Stimulated activated CD4-positive, alpha-beta T cell treated with anti-CD3 and anti-CD28 coated beads, Interleukin-1b, Interleukin-23, amount 100 ng/mL, for 4 hours (primary cell): Measurements from ENCODE around the gene ALDH1A2.
"Not testable (repeated sequence)": the region's sequence is repeated elsewhere in the genome, so short reads cannot be mapped to it uniquely, and the experiment has no call there.

Source experiments
- DNase-seq, 2 donors: peaks; one replicate each; pipeline ENCODE4 v3.0.0-alpha.2; 2020; ENCODE audit warnings: low read depth in 2 of 2

ALDH1A2 gene

DNA sequence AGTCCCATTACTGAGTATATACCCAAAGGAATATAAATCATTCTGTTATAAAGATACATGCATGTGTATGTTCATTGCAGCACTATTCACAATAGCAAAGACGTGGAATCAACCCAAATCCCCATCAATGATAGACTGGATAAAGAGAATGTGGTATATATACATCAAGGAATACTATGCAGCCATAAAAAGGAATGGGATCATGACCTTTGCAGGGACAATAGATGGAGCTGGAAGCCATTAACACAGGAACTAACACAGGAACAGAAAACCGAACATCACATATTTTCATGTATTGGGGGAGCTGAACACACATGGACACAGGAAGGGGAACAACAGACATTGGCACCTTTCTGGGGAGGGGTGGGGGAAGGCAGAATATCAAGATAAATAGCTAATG lies 65.8 kb downstream of the ALDH1A2 start:
- not testable (repeated sequence) for DNase-seq

DNA sequence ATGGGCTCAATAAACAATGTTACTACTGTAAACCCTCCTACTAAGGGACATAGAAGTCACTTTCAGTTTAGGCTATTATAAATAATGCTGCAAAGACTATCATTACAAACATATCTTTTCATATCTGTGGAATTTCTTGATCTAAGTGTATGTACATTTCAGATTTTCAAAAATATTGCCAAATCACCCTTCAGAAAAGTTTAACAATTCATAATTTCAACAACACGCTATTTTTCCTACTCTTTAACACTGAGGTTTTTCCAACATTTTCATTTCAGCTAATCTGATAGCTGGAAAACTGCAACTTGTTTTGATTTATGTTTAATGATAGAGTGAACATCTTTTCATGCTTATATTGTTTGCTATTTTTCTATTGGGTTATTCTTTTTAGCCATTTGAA lies 69.0 kb downstream of the ALDH1A2 start:
- DNase-seq, result no peak

DNA sequence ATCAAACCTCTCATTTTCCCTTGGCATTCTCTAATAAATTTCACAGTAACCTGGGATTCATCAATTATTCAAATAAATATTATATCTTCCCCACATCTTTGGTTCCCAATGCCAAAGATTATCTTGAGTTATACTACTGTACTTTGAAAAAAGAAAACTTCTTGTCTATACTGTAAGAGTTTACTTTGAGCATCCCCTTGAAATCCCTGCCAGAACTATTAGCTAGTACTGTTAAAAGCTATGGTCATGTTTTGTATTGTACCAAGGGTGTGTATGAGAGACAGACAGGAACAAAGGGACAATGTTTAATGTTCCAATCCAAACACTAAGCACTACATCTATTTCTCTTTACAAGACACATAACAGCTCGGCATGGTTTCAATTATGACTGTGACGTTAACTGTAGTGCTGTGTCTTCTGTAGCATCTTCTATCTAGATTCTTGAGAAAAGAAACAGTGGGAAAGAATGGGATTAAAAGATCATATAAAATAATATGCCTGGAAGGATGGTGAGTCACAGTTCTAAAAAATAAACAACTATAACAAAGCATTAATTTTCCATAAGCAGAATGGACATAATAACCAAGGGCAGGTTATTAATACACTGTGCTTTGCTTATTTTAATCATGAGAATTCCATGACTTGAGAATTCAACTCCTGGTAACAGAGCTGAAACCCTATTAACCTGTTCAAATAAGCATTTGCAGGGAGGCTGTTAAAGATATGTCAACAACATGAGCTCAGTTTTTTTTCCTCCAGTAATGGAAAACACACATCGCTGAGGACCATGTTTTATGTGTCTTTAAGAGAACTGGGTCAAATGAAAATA lies 71.1 kb downstream of the ALDH1A2 start:
- DNase-seq, result no peak

DNA sequence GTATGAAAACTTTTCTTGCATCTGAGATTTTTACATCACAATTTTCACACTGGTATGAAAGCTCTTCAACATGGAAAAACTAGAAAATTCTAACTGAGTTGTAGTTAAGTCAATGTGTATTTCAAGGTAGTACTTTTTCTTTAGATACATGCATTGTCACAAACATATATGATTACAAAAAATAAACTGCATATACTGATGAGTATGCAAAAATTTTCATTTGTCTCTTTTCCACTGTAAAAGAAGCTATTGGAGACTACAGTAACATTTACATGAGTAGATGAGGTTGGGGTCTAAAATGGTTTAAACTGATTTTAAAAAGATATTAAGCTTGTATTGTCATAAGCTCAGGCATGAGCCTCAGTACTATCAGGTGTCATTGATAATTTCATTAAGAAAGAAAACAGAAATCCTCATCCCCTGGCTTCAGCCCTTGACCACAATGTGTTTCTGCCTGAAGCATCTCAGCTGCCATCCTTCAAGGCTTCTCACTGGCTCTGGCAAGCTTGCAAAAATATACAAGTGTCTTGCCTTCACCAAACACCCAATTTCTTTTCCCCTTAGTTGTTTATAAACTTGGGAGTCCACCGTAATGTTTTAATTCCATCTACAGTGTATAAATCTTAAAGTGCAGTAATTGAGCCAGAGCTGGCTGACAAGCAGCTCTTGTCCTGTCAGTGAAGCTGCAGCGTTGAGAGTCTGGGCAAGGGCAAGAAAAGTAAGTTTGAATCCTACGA lies 71.9 kb downstream of the ALDH1A2 start:
- DNase-seq, result no peak

DNA sequence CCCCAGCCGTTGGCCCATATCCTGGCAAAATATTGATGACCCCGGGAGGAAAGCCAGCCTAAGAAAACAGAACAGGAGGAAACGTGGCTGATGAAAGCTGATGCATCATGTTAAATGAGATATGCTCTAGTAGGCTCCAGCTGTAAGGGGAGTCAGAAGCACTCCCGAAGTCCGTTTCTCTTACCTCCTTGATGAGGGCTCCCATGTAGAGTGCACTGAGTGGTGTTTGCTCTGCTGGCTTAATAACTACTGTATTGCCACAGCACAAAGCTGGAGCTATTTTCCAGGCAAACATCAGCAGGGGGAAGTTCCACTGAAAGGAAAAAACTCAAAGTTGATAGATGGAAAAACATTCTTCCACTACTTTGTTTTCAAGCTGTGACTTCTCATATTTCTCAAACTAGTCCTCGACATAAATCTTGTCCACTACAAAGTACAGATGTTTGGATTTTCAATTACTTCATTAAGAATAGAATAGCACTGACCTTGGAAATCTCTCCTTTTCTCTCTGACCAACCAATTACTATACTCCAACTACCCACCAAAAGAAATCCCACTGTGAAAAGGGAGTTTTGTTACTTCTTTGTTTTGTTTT lies 72.7 kb downstream of the ALDH1A2 start:
- DNase-seq, result no peak

DNA sequence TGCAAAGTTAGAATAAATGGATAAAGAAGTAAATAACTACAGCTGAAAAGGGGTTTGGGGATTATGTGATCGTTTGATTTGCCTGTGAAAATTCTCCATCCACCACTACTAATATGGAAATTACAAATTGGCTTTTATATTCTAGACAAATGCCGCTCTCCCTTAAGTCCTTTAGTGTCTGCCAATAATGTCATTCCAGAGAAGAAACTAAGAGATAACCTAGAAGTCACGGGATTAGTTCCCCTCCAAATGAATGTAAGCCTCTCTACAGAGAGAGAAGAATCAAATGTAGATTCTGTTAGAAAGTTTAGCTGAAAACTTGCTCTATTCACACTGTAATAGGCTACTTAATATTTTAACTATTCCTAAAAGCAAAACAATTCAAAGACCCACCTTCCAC lies 92.0 kb downstream of the ALDH1A2 start:
- DNase-seq, result no peak

DNA sequence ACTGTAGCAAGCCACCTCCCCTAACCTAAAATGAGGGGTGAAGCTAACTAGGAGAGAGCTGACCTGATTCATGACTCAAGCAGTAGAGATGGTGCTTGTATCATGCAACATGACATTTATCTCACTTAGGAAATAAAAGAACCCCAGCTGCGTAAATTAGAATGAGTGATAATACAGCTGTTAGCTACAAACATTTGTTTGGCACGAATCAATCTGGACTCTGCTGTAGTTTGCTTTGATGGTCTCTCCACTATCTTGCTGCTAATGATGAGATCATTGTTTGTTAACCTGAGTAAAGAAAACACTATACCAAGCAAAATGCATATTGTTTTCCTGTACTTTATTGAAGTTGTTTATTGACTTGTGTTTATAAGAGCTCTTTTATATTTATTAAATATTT lies 92.6 kb downstream of the ALDH1A2 start:
- DNase-seq, result no peak

DNA sequence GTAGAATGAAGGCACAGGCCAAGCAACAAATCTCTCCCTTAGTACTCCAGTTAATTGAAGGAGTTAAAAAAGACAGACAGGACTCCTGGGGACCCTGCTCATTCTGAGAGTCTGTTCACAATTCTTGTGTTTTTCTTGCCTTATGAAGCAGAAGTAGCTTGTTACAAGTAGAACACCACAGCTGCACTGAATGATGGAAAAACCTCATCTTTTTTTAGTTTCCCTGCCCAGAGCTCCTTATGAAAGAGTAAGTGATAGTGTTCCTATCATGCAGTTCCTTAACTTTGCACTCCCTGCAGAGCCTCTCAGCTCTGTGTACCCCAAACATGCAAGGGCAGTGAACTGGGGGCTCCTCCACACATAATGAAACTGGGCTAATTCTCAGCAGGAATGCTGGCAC lies 95.5 kb downstream of the ALDH1A2 start:
- no peak for DNase-seq

DNA sequence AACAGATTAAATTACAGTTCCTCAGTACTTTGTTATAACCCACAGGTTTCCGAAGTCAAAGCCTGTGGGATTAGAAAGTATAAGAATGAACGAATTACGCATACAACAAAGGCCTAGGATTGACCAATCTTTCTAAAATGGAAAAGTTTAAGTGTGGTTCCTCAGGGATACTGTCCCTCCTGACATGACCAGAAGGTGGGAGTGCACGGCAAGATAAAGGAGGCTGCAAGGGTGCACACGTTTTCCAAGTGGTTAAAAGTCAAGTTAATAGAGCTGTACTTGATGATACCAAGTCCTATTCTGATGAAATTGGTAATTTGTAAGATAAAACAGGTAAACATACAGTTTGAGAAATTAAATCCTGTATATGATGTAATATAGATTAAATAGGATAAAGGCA lies 96.2 kb downstream of the ALDH1A2 start:
- DNase-seq, result no peak

DNA sequence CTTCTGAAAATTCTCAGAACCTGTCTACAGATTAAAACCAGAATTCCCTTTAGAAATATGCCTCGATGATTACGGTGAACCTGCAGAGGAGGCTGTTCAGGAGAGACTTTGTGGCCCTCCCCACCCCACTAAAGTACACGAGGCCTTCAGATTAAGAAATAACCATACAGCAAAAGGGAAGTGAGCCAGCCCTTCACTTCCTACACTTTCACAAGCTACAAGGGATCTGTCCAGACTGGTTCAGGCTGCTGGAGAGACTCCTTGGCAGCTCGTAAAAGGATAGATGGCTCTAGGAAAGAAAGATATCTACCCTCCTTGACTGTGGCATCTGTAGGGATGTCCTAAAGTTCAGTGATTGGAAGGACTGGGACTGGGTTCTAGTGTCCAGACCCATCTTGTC lies 102.6 kb downstream of the ALDH1A2 start:
- no peak for DNase-seq

DNA sequence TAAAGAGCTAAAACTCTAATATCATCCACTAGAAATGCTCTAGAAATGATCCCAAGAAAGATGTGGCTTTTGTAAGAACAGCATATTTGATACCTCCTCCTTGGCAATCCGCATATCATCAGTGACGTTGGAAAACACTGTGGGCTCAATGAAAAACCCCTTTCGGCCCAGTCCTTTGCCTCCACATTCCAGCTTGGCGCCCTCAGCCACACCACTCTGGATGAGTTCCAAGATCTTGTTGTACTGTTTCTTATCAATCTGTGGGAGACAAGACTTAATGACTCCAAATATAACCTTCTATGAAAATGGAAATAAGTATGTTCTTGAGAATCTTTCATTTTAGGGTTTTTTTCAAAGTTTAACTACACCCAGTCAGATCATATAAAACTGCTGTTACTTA lies 103.6 kb downstream of the ALDH1A2 start:
- DNase-seq, result no peak

DNA sequence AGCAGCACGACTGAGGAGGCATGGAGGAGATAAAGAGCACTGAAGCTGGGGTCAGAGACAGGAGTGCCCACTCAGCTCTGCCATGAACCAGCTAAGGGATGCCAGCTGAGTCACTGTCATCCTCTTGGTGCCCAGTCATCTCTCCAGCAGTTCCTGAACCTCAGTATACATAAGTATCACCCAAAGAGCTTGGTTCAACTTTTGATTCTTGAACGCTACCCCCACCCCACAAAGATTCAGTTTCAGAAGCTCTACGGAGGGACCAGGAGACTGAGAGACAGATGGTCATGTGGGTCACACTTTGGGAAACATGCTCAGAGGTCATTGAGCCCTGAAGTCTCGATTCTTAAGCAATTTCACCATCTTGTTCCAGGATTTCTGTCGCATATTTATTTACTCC lies 108.4 kb downstream of the ALDH1A2 start:
- DNase-seq, result no peak

DNA sequence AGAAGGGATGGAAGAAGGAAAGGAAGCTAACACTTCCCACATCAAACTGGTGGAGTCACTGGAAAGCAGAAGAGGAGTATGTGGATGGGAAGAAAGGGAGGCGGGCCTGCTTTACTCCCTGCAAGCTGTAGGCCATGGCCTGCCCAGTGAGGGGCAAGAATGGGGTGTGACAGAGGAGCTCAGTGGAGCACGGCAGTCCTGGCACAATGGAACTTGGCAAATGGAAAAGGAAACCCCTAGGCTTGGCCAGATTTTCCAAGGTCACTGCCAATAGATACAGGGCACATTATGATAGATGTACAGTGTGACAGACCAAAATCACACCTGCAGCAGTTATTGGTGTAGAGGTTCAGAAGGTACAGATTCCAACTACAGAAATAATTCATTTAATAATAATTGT lies 111.6 kb downstream of the ALDH1A2 start:
- no peak for DNase-seq

DNA sequence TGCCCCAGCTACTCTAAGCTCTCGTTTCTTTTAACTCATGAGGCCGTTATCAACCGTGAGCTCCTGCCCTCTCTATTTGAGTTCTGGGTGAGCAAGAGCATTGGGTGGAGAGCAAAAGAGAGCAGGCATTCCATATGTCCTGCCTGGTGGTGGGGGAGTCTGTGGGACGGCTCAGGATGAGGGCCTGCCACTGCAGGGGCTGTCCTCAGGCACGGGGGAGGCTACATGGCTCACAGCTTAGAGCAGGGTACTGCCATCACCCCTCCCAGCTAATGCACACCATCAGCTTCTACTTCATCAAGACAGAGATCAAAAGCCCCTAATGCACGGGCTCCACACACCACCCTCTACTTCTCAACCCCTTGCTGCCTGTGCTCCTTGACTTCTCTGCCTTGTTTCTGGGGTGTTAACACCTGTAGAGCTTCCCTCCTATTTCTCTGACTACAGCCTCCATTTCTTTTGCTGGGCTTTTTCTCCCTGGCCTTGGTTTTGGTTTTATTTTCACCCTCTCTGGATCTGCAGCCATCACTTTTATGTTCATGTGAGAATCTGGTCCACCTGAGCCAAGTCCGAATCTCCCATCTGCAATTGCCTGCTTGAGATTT lies 114.1 kb downstream of the ALDH1A2 start:
- no peak for DNase-seq

DNA sequence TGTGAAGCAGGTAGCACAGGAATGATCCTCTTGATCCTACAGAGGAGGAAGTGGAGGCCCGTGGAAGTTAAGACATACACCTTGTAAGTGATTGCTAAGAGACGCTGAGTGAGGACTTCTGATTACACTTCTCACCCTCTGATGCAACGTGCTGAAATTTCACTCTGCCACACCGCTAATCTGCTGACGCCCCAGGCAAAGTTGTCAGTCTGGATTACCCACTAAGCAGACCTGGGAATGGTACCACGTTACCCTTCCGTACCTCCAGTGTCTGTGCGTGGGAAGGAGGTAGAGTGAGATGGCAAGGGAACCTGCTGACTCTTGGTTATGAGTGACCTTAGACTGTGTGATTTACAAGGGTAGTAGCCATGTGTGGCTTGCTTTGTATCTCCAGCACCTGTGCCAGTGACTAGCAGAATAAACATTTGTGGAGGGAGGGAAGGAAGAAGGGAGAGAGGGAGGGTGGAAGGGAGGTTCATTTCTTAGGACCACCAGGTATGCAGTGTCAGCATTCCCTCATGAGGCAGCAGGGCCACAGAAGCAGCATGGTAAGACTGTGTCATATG lies 115.0 kb downstream of the ALDH1A2 start:
- no peak for DNase-seq

DNA sequence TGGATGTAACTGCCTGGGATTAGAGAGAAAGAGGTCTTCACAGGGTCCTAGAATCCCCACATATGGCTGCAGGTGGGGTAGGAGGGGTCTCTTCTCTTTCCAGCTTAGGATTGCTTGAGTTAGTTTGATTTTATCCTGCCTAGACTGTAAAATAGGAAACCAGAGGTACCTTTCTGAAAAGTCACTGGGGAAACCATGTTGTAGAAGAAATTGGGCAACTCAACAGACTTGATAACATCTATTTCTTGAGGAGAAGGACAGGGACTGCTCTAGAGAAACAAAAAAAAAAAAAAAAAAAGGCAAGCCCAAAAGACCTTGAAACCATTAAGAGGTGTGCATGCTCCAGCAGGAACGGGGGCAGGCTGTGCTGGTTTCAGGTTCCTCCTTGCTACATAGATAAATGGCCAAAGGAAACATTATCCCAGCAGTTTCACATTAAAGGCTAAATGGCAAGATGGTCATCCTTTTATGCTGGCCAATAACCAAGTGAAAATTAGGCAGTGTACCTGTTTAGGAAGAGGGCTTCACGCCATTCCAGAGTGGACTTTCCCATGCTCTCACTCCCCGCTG lies 116.1 kb downstream of the ALDH1A2 start:
- no peak for DNase-seq

DNA sequence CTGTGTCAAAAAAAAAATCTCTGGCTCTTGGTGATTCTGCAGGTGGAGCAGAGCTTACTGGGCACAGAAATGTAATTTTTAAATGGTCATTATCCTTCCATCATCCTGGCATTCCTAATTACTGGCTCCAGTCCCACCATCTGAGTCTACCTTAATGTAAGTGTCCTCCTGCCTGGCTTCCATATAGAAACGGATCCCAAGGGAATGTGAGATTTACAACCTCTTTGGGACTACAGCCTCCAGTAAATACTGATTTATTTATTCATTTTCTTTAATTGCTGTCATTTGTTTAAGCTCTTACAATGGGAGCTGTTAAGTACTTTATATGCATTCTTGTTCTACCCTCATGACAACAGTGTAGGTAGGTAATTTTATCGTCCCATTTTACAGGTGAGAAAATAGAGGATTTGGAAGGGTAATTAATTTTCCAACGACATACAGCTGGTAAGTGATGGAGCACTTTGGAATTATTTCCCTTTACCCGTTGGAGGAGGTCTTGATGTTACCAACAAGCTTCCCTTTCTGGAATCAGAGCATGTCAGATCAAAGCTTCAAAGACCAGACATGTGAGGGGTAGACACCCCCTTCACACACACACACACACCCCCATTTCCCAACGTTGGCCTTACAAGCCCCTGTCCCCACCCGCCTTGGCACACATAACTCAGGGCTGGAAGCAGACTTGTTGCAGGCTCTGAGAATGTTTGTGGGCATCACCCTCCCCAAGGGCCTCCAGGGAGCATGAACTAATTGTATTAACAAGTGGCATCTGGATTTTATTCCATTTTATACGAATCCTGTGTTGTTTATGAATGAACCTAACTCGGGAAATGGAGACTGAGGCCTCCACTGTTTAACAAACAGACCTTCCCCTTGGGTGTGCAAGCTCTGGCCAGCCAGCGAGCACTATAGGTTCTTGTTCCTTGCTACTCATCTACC lies 116.9 kb downstream of the ALDH1A2 start:
- no peak for DNase-seq

DNA sequence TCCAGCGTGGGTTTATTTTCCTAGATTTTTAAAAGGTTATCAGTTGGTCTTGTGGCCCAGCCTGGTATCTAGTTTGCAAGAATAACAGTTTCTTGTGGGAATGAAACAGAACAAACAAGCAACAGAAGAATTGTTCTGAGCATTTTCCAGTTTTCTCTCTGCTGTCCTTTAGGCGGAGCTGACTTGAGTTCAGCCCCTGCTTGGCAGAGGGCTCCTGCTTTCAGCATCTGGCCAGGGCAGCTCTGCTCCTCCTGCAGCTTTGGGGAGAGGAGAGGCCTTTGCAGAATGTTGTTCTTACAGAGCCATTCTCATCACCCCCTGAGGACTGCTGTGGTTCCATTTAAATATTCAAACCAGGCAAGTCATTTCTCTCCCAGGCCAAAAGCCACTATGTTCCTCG lies 117.7 kb downstream of the ALDH1A2 start:
- DNase-seq, result no peak

DNA sequence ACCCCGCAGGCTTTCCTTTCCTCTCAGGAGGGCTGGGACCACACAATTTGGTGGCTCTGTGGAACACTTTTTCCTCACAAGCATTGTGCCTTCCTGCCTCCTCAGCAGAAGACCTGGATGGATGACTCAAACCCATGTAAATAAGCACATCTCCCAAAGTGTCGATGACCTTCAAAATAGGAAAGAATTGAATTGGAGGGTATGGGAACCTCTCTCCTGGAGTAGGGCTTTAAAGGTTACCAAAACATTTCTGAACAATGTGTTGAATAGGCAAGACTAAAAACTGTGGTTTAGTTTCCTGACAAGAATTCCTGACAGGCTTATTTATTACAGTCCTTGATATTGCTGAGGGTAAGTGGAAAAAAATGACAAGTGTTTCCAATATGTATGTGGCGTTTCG lies 118.2 kb downstream of the ALDH1A2 start:
- DNase-seq, result no peak

DNA sequence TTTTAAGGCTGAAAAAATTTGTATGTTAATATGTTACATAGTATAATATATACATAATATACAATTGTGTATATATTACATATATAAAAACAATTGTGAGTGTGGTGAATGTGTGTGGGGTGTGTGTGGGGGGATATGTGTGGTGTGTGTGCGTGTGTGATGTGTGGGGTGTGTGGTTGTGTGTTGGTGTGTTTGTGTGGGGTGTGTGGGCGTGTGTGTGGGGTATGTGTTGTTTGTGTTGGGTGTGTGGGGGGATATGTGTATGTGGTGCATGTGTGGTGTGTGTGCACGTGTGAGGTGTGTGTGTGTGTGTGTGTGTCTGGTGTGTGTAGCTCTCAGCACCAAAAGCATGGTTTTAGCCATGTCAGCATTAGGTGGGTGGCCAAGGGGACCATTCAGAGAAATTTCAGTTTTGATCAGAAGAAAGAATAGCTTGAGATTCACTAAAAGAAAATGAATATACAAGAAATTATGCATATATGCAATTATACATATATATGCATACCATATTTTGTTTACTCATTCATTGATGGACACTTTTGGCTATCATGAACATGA lies 118.9 kb downstream of the ALDH1A2 start:
- DNase-seq, result no peak
